Urothelium cell line (cell line): Measurements from ENCODE around the gene MTMR8.

Experiments
- DNase-seq: peaks from one replicate; pipeline ENCODE4 v3.0.0; 2011; ENCODE audit warnings: low spot score, mixed read lengths
- FAIRE-seq: peaks from 2 replicates; lab custom pipeline; 2011; peaks lifted over from hg19 to GRCh38; lab: Jason Lieb, UNC

MTMR8 gene

DNA sequence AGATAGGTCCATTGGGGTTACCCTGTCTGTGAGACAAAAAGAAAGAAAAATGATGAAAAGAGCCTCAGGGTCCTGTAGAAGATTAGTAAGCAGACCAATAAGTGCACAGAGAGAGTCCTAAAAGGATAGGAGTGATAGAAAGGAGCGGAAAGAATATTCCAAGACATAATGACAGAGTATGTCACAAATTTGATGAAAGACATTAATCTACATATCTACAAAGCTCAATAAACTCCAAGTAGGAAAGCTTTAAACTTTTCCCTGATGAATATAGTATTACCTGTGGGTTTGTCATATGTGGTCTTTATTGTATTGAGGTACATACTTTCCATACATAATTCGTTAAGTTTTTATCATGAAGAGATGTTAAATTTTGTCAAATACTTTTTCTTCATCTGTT is 73.7 kb downstream of the MTMR8 start:
- FAIRE-seq (no peak), DNase-seq (no peak)

DNA sequence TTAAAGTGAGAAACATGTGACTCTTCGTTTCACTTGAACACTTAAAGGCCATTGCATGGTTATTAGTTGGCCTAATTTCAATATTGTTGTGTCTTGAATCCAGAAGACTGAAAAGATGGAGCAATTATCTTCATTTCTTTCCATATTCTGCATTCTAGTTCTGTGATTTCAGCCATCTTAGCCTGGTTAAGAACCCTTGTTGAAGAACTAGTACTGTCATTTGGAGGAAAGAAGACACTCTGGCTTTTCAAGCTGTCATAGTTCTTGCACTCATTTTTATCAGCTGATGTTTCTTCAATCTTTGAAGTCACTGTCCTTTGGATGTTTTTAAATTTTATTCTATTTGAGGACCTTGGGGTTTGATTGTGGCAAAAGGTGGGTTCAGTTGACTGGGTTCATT is 81.6 kb downstream of the MTMR8 start:
- FAIRE-seq: no peak

DNA sequence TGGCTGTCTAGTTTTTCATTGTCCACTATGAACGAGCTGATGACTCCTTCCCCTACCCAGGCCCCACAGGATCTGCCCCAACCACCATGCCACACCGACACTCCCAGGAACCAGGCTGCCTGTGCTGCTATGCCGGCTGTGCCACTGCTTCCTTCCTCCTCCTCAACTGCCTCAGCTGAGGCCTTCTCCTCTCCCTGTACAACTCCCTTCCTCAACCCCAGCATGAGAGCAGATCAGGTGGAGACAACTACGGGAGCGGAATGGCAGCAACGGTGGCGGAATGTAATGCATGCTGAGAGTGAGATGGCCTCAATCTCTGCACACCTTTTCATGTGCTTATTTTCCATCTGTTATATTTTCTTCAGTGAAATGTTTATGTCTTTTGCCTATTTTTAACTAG is 88.5 kb downstream of the MTMR8 start:
- FAIRE-seq (no peak), DNase-seq (no peak)

More for the DNA sequence above, 81.6 kb downstream of the MTMR8 start:
- DNase-seq: no peak

DNA sequence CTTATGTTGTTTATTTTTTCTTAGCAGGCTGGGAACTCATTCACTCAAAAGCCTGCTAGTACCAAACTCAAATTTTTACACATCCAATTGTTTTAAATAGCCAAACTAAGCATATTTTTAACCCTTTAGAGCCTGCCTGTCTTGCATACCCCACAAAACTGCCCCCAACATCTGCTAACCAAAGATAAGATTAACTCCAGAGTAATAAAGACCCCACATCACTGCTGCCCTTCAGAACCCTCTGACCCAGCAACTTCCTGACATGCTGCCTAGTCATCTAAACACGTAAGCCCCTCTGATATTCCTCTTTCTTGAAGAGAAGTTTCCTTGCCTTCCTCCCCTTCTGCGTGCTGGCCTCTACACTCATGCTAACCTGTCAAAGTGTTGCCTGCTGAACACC is 104.1 kb downstream of the MTMR8 start:
- DNase-seq (no peak), FAIRE-seq (no peak)

DNA sequence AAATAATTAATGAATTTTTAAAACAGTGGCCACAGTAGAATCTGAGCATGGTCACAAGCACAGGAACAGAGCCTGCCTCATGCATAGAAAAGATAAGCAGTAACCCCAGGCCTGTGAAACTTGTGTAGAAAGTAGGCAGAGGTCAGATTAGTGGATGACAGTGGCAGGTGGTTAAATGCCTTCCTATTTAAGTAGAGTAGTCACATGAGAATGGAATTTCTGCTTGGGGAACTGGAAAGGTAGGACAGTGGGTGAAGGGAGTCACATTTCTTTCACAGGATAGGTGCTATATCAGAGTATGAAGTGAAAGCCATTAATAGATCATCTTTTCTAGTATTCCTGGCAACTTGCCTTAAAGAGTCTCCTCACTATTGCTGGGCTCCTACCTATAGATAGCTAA is 130.0 kb downstream of the MTMR8 start:
- FAIRE-seq (no peak), DNase-seq (no peak)

DNA sequence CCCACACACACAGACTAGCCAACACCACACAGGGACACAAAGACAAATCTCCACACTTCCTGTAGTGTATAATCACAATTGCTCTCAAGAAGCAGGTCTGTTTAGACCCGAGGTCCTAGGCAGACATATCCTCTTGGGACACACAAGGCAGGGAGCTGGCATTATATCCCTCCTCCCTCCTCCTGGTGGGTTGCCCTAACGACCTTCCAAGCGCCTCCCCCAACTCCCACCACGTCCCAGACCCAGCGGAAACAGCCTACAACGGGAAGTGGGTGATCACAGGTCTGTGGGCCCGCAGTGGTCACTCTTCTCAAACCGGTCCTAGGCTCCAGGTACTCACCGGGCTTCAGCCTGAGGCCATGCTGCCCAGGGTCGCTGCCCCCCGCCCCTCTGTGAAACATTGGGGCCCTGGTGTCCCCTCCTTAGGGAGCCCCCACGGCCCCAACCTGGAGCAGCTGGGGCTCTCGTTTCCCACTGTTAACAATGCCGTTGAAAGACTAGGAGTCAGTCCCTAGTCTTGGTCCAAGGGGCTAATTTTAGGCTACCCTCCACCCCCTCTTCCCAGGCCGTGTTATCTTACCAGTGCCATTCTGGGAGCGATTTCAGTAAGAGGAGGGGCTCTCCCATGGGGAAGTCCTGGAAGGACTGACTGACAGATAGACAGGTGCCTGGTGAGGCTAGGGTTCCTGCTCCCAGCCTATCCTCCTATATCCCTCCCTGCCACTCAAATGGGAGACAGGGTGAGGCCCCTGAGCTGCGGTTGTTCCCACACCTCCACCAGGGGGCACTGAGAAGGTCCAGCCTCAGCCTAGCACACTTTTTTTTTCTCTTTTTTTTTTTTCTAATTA is 164.9 kb downstream of the MTMR8 start, which contains the start of gene ASB12:
ASB12 (minus strand) TSS at position 485 of the 848 bp plus-strand sequence. CDS start 4,957 bp downstream, outside the sequence.
- FAIRE-seq: no peak

DNA sequence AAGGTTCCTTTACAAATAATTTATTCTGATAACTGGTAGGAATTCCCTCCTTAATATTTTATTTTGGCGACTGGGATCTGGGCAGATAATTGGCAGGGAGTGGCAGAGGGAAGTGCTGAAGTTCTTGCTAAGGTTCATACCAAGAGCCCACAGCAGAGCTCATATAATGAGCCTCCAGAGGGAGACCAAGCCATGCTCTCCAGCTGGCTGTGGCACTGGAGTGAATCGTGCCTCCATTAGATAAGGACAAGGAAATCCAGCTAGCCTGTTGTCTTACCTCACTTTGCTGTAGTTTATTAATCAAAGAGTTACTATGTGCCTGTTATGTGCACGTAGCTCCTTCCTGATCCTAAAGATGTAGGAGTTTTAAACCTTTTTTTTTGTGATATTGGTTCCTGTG is 166.1 kb downstream of the MTMR8 start:
- FAIRE-seq (no peak), DNase-seq (no peak)

More for the DNA sequence above, 164.9 kb downstream of the MTMR8 start, which contains the start of gene ASB12:
- no peak for DNase-seq
